ENCODE results near the gene WDR26.

WDR26 gene

GRCh38 chr1:224405604-224405970 lies 29.0 kb downstream of the WDR26 start:
- no peak overlapping the region for H3K27ac ChIP-seq
- TF ChIP-seq CTCF (conservative IDR thresholded peaks at IDR 0.05) (no peak), ZFX (IDR thresholded peaks at IDR 0.05) (no peak)

- H3K27ac ChIP-seq, result no peak overlapping the region
- TF ChIP-seq ZFX (IDR thresholded peaks at IDR 0.05) (no peak), CTCF (conservative IDR thresholded peaks at IDR 0.05) (no peak)
Measured at GRCh38 chr1:224404916-224405603, 29.5 kb downstream of the WDR26 start.

GRCh38 chr1:224402472-224403036 lies 32.0 kb downstream of the WDR26 start:
- no peak for TF ChIP-seq CTCF (conservative IDR thresholded peaks at IDR 0.05)
- TF ChIP-seq ZFX (IDR thresholded peaks at IDR 0.05), result no peak
- H3K27ac ChIP-seq, result no peak overlapping the region

GRCh38 chr1:224399887-224400286 lies 34.7 kb downstream of the WDR26 start:
- no peak overlapping the region for H3K27ac ChIP-seq
- TF ChIP-seq ZFX (IDR thresholded peaks at IDR 0.05) (no peak), CTCF (conservative IDR thresholded peaks at IDR 0.05) (no peak)

- TF ChIP-seq CTCF (conservative IDR thresholded peaks at IDR 0.05), result no peak
- no peak for TF ChIP-seq ZFX (IDR thresholded peaks at IDR 0.05)
- no peak overlapping the region for H3K27ac ChIP-seq
Measured at GRCh38 chr1:224393294-224393693, 41.3 kb downstream of the WDR26 start.

- TF ChIP-seq ZFX (IDR thresholded peaks at IDR 0.05) (no peak), CTCF (conservative IDR thresholded peaks at IDR 0.05) (no peak)
Measured at GRCh38 chr1:224392411-224393249, 42.0 kb downstream of the WDR26 start.

GRCh38 chr1:224390517-224390916 lies 44.1 kb downstream of the WDR26 start:
- TF ChIP-seq CTCF (conservative IDR thresholded peaks at IDR 0.05) (no peak), ZFX (IDR thresholded peaks at IDR 0.05) (no peak)
- no peak overlapping the region for H3K27ac ChIP-seq

More at GRCh38 chr1:224392411-224393249, 42.0 kb downstream of the WDR26 start:
- H3K27ac ChIP-seq, result no peak overlapping the region
